Nephron (organoid): Measurements from ENCODE around the gene LSM2.
"Not testable (repeated sequence)": the region's sequence is repeated elsewhere in the genome, so short reads cannot be mapped to it uniquely, and the experiment has no call there.

Source experiments
- H3K27ac Mint-ChIP-seq, 3 experiments: 2 replicates each; pipeline ENCODE4 v1.8.0; 2020; ENCODE audit warnings: mixed read lengths in 3 of 3, mild to moderate bottlenecking in 2 of 3, moderate library complexity in 1 of 3
- H3K27me3 Mint-ChIP-seq: 2 replicates; pipeline ENCODE4 v1.8.0; 2021; ENCODE audit warnings: low read depth, mild to moderate bottlenecking, moderate library complexity, mixed read lengths
- H3K36me3 Mint-ChIP-seq: 2 replicates; pipeline ENCODE4 v1.8.0; 2020; ENCODE audit warnings: low read depth, mixed read lengths
- H3K4me1 Mint-ChIP-seq: 2 replicates; pipeline ENCODE4 v1.8.0; 2020; ENCODE audit warnings: mixed read lengths
- H3K4me3 Mint-ChIP-seq, 3 experiments: 2 replicates each; pipeline ENCODE4 v1.8.0; 2020; ENCODE audit warnings: mild to moderate bottlenecking in 3 of 3, mixed read lengths in 3 of 3, moderate library complexity in 2 of 3
- H3K9me3 Mint-ChIP-seq: 2 replicates; pipeline ENCODE4 v1.8.0; 2020; ENCODE audit warnings: mixed read lengths
- TF ChIP-seq, protein P1 (sequence below), 3 experiments: fragments of 200-600 bp; sonication (generic); IDR thresholded peaks; one replicate each; pipeline ENCODE4 v1.5.0; 2021; ENCODE audit warnings: antibody characterized with exemption in 3 of 3; ENCODE audit not compliant: unreplicated experiment in 3 of 3

Gene LSM2

DNA sequence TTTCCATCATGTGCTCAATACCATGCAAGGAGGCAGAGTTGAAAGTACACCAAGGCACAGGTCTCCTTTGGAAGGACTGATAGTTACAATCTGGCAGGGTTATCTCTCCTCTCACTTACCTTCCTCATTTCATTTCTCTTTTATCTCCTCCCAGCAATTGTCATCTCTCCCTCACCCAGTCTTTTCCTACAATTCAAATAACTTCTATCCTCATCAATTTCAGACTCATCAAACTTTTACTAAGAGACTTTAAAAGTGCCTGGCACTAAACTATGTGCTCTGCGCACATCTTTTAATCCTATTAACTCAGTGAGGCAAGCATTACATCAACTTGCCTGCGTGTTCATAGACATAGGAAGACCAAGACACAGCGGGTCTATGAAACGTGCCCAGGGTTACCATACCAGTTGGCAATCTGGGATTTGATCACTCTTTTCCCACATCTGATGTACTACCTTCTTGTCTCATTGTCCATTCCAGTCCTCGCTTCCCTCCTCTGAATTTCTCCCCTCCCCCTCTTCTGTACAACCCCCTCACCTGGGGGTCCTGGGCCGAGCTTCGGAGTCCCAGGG lies 12.4 kb downstream of the LSM2 start:
- Mint-ChIP-seq H3K4me1 (peaks cover 27% of the 10 kb centered on the region), H3K9me3 (no peaks in the 10 kb centered on the region), H3K36me3 (peaks cover 19% of the 10 kb centered on the region), H3K27me3 (no peaks in the 10 kb centered on the region), H3K27ac (peak overlapping the region; percentile 71 to 100 (median 99)), H3K4me3 (peak overlapping the region; percentile 73 to 100 (median 80))
- TF ChIP-seq, protein P1, sequence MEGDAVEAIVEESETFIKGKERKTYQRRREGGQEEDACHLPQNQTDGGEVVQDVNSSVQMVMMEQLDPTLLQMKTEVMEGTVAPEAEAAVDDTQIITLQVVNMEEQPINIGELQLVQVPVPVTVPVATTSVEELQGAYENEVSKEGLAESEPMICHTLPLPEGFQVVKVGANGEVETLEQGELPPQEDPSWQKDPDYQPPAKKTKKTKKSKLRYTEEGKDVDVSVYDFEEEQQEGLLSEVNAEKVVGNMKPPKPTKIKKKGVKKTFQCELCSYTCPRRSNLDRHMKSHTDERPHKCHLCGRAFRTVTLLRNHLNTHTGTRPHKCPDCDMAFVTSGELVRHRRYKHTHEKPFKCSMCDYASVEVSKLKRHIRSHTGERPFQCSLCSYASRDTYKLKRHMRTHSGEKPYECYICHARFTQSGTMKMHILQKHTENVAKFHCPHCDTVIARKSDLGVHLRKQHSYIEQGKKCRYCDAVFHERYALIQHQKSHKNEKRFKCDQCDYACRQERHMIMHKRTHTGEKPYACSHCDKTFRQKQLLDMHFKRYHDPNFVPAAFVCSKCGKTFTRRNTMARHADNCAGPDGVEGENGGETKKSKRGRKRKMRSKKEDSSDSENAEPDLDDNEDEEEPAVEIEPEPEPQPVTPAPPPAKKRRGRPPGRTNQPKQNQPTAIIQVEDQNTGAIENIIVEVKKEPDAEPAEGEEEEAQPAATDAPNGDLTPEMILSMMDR (IDR thresholded peaks at IDR 0.05; ENCODE audit: unreplicated experiment in 3 of 3) = no peak

DNA sequence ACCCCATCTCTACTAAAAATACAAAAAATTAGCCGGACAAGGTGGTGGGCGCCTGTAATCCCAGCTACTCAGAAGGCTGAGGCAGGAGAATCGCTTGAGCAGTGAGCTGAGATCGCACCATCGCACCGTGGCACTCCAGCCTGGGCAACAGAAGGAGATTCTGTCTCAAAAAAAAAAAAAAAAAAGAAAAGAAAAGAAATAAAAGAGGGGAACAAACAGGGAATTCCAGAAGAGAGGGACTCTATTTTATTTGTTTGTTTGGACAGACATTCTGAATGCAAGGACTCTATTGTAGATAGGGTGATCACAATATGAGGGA lies 12.9 kb downstream of the LSM2 start:
- peak overlapping the region; percentile 91 to 100 (median 99) for H3K27ac Mint-ChIP-seq
- peaks cover 24% of the 10 kb centered on the region for H3K36me3 Mint-ChIP-seq
- H3K9me3 Mint-ChIP-seq = not testable (repeated sequence)

GRCh38 chr6:31792761-31793171 lies 14.0 kb downstream of the LSM2 start:
- peaks cover 27% of the 10 kb centered on the region for H3K4me1 Mint-ChIP-seq
- H3K27ac Mint-ChIP-seq = peak overlapping the region in 1 of 3 experiments; percentile 61
- peaks cover 24% of the 10 kb centered on the region for H3K36me3 Mint-ChIP-seq
- H3K9me3 Mint-ChIP-seq = no peaks in the 10 kb centered on the region
- no peaks in the 10 kb centered on the region for H3K27me3 Mint-ChIP-seq
- H3K4me3 Mint-ChIP-seq = peak overlapping the region in 2 of 3 experiments; percentile 30 to 100
- TF ChIP-seq, protein P1 (IDR thresholded peaks at IDR 0.05; ENCODE audit: unreplicated experiment in 3 of 3) = no peak

More for the DNA sequence above, 12.9 kb downstream of the LSM2 start:
- not testable (repeated sequence) for H3K27me3 Mint-ChIP-seq
- Mint-ChIP-seq H3K4me1 (peaks cover 27% of the 10 kb centered on the region), H3K4me3 (peak overlapping the region; percentile 73 to 100 (median 80))

GRCh38 chr6:31792090-31792374 lies 14.7 kb downstream of the LSM2 start:
- H3K4me3 Mint-ChIP-seq = peak overlapping the region; percentile 6 to 35 (median 29)
- peak overlapping the region; percentile 46 to 73 (median 61) for H3K27ac Mint-ChIP-seq
- peaks cover 27% of the 10 kb centered on the region for H3K4me1 Mint-ChIP-seq
- H3K9me3 Mint-ChIP-seq = no peaks in the 10 kb centered on the region
- H3K27me3 Mint-ChIP-seq = no peaks in the 10 kb centered on the region
- TF ChIP-seq, protein P1 (IDR thresholded peaks at IDR 0.05; ENCODE audit: unreplicated experiment in 3 of 3) = no peak
- H3K36me3 Mint-ChIP-seq = peaks cover 24% of the 10 kb centered on the region

DNA sequence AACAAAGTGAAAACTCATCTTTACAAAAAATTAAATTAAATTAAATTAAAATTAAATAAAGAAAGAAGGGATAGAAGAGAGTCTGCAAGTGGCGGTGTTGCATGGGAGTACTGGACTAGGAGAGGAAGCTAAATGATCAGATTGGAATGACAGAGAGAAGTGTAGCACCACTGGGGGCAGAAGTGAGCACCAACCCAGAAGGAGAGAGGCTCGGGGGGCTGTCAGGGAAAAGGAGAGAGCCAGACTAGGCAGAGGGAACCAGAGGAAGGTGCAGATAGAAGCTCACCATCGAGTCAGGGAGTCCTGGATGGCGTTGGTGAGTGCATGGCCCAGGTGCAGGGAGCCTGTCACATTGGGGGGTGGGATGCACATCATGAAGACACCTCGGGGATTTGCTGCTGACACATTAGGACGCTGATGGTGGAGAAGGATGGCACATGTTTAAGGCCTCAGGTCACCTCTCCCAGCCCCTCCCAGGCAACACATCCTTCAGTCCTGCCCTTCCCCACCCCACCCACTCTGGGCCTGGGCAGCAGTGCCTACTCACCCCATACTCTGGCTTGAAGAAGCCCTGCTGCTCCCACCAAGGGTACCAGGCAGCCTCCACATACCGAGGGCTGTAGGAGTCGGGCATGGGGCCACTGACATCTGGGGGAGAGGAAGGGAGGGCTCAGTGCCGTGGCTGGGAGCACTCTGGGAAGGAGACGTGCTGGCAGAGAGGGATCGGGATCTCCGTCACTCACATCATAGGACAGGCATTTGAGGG lies 15.3 kb downstream of the LSM2 start:
- H3K27me3 Mint-ChIP-seq = no peaks in the 10 kb centered on the region
- peaks cover 27% of the 10 kb centered on the region for H3K4me1 Mint-ChIP-seq
- peak overlapping the region; percentile 68 to 77 (median 69) for H3K4me3 Mint-ChIP-seq
- H3K36me3 Mint-ChIP-seq = peaks cover 28% of the 10 kb centered on the region
- H3K27ac Mint-ChIP-seq = peak overlapping the region; percentile 46 to 82 (median 74)
- TF ChIP-seq, protein P1 (IDR thresholded peaks at IDR 0.05; ENCODE audit: unreplicated experiment in 3 of 3) = peak; percentile 60 to 65 (median 63)
- H3K9me3 Mint-ChIP-seq = no peaks in the 10 kb centered on the region

- Mint-ChIP-seq H3K27ac (no peak overlapping the region), H3K27me3 (no peaks in the 10 kb centered on the region), H3K4me1 (peaks cover 1% of the 10 kb centered on the region), H3K4me3 (no peak overlapping the region), H3K9me3 (no peaks in the 10 kb centered on the region), H3K36me3 (peaks cover 34% of the 10 kb centered on the region)
- TF ChIP-seq, protein P1 (IDR thresholded peaks at IDR 0.05; ENCODE audit: unreplicated experiment in 3 of 3) = no peak
Measured at GRCh38 chr6:31785475-31785874, 21.3 kb downstream of the LSM2 start.
